Dermis microvascular lymphatic vessel endothelial cell (primary cell): Measurements from ENCODE around the gene SLC4A3. TPM values are rescaled to one million over a fixed set of nuclear protein-coding genes. Genes with fewer than 3 reads are reported as not detected.

Experiments
- DNase-seq, 2 donors: peaks; one replicate each; pipeline versions ENCODE4 v3.0.0 to v3.0.0-alpha.2; 2010; ENCODE audit warnings: low read depth in 2 of 2
- total RNA-seq: library from RNA; depleted of rRNA; stranded (reverse); fragments of >200 nt; gene quantifications from 2 replicates; pipeline ENCODE4 v1.2.1, GENCODE V29; 2014

Gene SLC4A3
- total RNA-seq, 1 donor from 2014 or later: 0.13 TPM

DNA sequence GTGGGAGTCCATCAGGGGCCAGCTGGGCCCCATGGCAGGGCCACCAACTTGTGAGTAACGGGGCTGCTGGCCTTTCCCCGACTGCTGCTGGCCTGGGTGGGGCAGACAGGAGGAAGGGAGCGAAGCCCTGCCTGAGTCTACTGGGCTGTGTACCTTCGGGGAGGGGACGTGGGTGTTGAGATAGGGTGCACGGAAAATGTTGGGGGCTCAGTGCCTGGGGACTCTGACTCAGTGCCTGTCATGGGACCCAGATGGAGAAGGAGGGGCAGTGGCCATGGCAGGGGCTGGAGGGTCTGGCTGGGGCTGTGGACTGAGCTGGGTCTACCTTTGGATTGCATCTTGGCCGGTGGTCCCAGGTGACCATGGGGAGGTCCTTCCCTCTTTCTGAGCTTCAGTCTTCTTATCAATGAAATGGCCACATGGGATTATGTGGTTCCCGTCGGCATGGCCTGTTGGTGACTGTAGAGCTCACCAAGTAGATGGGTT lies 4.0 kb downstream of the SLC4A3 start:
- DNase-seq: no peak

DNA sequence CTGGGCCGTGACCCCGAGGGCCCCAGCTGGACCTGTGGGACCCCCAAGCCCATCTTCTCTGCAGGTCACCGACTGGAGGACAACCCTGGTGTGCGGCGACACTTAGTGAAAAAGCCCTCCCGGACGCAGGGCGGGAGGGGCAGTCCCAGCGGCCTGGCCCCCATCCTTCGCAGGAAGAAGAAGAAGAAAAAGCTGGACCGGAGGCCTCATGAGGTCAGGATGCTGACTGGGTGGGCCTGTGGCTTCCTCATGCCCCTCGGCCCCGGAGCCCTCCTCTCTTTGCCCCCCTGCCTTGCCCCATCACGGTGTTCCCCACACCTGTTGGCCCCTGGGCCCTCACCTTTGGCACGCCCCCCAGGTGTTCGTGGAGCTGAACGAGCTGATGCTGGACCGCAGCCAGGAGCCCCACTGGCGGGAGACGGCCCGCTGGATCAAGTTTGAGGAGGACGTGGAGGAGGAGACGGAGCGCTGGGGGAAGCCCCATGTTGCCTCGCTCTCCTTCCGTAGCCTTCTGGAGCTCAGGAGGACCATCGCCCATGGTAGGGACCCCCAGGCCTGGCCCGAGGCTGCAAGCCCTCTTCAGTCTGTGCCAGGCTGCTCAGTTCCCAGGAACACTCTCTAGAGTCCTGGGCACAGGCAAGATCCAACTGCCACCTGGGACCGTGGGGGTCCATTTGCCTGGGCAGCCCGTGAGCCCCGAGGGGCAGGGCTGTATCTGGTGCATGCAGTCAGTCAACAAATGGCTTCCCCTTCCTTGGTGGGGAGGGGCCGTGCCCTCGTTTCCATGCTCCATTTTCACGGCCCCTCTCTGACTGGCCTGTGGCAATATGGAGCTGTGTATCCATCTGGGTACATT lies 4.7 kb downstream of the SLC4A3 start:
- no peak for DNase-seq

DNA sequence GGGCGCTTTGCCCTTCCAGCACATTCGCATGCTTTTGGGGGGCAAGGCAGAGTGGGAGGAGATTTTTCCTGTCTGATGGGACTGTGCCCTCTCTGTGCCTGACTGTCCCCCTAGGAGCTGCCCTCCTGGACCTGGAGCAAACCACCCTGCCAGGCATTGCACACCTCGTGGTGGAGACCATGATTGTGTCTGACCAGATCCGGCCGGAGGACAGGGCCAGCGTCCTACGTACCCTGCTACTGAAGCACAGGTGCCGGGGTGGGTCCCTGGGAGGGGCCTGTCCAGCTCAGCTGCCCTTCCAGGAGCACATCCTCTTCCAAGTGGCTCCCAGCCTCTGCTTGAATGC lies 5.3 kb downstream of the SLC4A3 start:
- no peak for DNase-seq

DNA sequence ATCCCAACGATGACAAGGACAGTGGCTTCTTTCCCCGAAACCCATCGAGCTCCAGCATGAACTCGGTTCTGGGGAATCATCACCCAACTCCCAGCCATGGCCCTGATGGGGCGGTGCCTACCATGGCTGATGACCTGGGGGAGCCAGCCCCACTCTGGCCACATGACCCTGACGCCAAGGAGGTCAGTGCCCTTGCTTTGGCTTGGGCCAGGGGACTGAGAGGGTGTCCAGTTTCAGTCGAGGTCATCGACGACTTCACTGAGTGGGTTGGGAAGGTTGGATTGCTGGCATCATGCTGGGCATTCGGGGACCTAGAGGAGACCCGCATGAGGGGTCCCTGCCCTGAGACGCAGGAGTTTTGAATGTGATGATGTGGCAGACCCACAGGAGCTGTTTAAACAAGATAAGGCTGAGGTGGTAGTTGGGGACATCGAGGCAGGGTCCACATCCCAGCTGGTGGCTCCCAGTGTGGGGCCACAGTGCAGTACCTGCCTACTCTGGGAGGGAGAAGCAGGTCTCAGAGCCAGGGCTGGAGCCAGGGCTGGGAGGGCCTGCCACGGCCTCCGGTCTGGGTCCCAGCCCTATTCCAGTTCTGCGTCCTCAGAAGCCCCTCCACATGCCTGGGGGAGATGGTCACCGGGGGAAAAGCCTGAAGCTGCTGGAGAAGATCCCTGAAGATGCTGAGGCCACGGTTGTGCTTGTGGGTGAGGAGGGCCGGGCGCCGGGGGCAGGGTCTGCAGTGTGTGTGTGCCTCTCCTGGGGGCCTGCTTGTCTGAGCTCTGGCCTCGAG lies 6.0 kb downstream of the SLC4A3 start:
- no peak for DNase-seq

DNA sequence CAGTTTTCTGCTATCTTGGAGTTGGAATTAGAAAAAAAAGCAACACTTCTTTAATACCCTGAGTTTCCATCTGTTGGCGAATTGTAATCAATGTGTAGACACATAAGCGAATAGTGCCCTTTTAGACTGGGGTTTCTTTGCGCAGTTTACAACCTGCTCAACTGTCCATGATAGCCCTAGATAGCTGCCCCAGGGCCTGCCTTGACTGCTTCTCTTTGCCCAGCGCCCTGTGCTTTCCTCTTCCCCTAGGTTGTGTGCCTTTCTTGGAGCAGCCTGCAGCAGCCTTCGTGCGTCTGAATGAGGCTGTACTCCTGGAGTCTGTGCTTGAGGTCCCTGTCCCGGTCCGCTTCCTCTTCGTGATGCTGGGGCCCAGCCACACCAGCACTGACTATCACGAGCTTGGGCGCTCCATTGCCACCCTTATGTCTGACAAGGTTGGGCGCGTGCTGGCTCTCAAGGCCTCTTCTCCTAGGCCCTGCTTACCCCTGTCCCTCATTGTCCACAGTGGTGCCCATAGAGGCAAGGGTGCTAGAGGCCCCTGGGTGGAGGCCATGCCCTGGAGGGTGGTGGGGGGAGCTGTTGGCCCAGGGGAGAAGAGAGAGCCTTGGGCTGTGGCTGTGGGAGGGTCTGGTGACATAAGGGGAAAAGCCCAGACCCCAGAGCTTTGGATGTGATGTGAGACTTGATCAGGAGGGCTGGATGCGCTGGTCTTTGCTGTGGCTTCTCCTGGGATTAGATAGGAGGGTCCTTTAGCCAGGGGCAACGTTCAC lies 6.9 kb downstream of the SLC4A3 start:
- DNase-seq: no peak

DNA sequence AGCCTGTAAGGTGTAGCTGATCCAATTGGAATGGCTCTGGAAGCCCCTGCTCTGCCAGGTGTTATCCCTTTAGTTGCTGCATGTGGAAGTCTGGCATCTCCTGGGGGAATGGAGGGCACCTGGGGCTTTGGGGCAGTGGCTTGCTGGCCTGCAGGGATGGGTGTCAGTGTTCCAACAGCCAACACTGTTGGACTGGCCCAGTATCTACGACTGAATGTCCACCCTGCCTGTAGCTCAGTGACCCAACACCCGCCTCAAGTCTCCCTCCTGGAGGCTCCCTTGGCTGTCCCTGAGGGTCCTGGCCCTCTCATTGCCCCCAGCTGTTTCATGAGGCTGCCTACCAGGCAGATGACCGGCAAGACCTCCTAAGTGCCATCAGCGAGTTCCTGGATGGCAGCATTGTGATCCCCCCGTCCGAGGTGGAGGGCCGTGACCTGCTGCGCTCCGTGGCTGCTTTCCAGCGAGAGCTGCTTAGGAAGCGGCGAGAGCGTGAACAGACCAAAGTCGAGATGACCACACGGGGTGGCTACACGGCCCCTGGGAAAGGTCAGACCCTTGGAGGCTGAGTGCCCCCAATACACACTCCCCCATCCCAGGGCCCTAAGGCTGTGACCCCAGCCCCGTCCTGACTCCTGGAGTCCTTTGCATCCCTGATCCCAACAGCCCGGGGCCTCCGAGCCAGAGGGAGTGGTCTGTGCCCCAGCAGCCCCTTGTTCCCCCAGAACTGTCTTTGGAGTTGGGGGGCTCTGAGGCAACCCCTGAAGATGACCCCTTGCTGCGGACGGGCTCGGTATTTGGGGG lies 7.7 kb downstream of the SLC4A3 start:
- DNase-seq: no peak

DNA sequence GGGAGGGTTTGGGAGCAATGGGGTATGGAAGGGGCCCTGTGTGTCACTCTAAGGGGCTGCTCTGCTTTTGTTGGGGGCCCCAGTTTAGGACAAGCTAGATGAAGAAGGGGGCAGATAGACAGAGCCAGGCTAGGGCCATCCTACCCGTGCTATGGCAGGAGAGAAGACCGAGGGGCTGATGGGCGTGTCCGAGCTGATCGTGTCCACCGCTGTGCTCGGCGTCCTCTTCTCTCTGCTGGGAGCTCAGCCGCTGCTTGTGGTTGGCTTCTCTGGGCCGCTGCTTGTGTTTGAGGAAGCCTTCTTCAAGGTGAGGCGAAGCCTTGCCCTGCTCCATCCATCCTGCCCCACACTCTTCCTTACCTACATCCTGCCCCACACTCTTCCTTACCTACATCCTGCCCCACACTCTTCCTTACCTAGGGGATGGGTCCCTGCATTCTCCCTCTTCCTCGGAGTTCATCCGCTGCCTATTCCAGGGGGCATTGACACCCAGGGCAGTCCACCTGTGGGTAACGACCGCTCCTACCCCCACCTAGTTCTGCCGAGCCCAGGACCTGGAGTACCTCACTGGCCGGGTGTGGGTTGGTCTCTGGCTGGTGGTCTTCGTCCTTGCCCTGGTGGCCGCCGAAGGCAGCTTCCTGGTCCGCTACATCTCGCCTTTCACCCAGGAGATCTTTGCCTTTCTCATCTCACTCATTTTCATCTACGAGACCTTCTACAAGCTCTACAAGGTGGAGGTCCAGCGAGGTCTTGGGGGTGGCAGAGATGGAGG lies 8.9 kb downstream of the SLC4A3 start:
- no peak for DNase-seq

DNA sequence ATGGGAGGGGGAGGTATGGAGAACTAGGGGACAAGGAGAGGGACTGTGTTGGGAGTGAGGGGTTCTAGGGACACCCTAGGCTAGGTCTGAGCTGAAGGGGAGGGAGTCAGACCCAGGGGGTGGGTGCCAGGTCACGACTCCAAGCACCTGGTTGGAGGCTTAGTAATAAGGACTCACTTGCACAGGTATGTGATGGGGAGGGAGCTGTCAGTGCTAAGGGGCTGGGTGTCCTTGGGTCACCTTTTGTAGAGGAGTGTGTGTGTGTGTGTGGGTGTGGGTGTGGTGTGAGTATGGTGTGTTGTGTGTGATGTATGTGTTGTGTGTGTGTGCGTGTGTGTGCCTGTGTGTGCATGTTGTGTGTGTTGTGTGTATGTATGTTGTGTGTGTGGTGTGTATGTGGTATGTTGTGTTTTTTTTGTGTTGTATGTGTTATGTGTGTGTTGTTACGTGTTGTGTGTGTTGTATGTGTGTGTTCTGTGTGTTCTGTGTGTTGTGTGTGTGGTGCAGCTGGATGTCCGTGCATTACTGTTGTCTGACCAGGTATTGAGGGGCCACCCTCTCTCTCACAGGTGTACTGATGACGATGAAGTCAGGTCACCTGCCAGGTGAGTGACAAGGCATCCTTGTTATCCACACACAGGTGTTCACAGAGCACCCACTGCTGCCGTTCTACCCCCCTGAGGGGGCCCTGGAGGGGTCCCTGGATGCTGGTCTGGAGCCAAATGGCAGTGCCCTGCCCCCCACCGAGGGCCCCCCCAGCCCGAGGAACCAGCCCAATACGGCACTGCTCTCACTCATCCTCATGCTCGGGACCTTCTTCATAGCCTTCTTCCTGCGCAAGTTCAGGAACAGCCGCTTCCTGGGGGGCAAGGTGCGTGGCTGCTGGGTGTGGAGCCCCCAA lies 9.8 kb downstream of the SLC4A3 start:
- no peak for DNase-seq

DNA sequence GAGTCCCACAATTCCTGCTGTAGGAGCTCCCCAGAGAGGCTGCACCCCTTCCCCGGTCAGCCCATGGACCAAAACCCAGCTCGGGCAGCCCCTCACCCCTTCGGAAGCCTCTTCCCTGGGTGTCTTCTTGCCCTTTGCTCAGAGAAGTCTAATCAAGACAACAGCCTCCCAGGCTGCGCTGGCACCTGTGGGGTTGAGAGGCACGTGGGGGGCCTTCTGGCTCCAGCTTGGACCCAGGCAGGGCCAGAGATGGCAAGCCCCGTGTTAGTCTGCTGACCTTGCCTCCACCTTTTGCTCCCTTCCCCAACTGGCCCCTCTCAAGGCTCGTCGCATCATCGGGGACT lies 10.4 kb downstream of the SLC4A3 start:
- no peak for DNase-seq

DNA sequence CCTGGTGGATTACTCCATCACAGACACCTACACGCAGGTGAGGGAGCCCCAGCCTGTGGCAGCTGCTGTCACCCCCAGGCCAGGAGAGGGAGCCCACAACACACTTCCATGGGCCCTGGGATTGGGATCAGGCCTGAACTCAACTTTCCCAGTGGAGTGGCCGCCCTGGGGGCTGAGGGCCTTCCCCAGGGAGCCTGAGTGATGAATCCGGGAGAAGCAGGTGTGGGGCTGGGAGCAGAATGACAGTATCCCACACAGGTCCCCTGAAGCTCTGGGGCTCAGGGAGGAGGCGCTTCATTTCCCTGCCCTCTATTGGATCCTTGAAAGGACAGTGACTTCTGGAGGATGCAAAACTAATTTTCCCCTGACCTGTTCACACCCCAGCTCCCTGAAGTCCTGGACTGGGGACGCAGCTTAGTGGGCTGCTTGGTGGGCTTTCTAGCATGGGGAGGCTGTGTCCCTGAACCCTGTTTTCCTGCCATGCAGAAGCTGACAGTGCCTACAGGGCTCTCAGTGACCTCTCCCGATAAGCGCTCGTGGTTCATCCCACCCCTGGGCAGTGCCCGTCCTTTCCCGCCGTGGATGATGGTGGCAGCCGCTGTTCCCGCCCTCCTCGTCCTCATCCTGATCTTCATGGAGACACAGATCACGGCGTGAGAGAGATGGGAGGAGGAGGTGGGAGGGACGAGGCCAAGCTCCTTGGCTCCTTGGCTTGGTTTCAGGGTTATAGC lies 11.0 kb downstream of the SLC4A3 start:
- DNase-seq: no peak

DNA sequence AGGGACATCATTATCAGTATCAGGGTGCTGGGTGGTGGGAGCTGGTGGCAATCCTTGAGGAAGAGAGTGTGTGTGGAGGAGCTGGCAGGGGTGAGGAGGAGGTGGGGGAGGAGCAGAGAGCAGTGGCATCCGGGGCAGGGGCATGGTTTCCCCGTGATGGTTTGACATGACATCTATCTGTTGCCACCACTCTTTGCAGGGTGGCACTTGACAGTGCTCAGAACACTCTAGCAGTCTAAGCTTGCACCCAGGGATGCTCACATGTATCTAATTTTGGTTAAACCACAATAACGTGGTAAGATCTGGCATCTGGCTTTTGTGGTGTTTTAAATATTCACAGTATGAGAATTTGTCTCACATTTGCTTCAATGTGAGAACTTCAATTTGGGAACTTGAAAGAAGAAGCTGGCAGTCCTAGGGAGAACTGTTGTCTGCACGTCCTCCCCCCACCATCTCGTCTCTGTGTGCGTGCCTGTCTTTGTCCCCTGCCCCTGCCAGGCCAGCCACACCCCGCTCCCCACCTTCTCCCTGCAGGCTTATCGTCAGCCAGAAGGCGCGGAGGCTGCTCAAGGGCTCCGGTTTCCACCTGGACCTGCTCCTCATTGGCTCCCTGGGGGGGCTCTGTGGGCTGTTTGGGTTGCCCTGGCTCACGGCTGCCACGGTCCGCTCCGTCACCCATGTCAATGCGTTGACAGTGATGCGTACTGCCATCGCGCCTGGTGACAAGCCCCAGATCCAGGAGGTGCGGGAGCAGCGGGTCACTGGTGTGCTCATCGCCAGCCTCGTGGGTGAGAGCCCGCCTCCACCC lies 11.7 kb downstream of the SLC4A3 start:
- DNase-seq: no peak

DNA sequence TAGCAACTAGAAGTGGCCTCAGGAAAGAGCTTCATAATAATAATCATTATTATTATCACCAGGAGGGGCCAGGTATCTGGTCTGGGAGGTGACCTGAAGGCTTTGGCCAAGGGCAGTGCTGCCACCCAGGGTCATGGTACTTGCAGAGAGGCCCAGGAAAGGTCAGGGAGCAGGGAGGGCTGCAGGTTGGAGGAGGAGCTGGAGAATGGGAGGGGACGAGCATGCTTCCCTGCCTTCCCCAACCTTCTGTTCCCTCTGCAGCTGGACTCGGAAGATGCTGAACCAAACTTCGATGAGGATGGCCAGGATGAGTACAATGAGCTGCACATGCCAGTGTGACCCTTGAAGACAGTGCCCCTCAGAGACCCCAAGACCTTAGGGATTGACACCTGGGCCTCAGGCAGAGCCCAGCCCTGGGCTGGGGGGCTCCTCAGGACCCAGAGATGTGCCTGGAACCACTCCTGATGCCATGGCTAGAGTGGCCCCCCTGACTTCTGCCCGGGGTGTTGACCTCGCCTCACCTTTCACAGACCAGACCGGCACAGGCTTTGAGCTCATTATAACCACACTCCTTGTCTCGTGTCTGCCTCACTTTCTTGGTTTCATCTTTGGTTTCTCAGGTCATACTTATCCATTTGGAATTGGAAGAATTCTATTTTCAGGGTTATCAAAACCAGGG lies 14.1 kb downstream of the SLC4A3 start:
- no peak for DNase-seq

DNA sequence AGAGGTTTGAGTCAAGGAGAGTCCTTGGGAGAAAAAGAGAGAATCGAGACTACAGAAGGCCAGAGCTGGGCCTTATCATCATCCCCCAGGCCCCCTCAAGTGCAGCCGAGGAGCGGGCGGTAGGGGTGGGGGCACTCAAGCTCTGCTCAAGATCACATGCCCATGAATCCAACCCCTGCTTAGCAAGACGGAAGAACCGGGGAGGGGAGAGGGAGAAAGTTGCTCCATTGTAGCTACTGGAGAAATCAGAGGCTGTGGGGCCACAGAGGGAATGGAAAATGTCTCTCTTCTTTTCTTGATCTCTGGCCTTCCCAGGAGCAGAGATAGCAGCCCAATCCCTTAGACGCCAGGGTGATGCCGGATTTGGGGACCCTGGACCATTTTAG lies 14.6 kb downstream of the SLC4A3 start:
- DNase-seq: no peak

DNA sequence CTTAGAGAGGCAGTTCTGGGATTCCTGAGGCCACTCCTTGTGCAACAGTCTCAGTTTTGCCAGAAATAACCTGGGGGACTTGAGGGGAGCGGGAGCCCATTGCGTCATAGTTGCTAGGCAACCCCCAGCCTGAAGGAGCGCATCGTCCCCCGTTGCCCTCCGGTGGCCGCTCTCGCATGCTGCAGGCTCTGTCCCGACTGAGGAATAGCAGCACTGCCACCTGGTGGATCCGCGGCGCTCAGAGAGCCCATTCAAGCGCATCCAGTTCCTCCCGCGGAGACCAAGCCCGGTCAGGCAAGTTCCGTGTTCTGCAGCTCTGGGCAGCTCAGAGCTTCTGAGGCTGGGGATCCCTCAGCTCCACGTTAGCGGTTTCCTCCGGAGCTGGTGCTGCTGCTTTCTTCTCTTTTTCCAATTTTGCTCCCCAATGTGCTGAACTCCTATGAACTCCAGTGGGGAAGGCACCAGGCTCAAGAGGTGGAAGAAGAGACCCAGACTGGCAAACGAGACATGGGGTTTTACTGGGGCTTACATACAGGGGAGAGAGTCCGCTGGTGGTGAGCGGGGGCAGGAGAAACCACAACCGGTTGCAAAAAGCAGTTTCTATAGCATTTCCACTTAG lies 15.1 kb downstream of the SLC4A3 start:
- DNase-seq: peak; percentile 85 to 91

DNA sequence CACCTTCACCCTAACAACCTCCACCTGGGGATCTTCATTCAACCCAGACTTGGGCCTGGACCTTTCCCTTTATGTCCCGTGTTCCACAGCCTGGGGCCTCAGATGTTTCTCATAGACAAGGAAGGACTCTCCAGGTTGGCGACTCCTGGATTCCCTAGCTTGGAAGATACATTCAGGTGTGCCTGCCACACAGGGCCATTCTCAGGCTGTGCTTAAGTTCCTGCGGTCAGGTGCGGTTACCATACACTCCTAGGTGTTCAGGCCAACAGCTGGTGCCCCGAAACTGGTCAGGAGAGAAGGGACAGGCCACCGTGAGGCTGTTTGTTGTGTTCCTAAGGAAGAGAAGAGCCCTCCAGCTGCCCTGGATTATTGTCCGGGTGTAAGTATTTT lies 15.6 kb downstream of the SLC4A3 start:
- DNase-seq: no peak

DNA sequence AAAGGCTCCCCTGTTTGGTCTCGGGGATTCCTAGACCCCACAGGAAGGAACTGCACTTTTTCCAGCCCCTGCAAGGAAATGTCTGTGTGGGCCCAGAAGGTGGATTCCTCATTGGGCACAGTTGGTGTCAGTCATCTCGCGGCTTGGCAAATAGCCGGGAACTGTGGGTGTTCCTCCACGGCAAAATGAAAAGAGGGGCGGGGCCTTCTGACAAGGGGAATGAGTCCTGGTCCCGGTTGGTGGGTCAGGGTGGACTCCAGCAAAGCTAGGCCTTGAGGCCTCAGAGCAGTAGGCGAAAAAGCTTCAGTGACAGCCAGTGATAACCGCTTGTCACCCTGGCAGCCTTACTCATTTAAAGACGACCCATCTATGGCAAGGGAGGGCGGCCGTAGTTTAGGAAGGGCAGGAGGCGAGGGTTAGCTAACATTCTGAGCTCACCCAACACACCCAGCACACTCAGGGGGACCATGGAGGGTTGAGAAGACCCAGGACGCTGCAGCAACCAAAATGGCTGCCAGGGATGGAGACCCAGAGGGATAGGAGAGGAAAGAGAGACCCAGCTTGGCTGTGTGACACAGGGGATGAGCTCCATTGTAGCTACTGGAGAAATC lies 16.5 kb downstream of the SLC4A3 start:
- no peak for DNase-seq
